ENCODE data around the gene CCNJL.

CCNJL gene

GRCh38 chr5:160317434-160317833 is 5.1 kb upstream of the CCNJL start:
- no peak overlapping the region for H3K4me3 ChIP-seq (replicated peaks; ENCODE audit: low read depth, low read length)
- DNase-seq (ENCODE audit: extremely low read depth, low read depth) = no peak
- no peak for TF ChIP-seq CTCF (IDR thresholded peaks at IDR 0.05; ENCODE audit: low read depth, low read length, missing control alignments)

- H3K4me3 ChIP-seq (replicated peaks; ENCODE audit: low read depth, low read length) = no peak overlapping the region
- no peak for TF ChIP-seq CTCF (IDR thresholded peaks at IDR 0.05; ENCODE audit: low read depth, low read length, missing control alignments)
- peak; percentile 53 for DNase-seq (ENCODE audit: extremely low read depth, low read depth)
These were observed 3.6 kb upstream of the CCNJL start for GRCh38 chr5:160315968-160316367.

- TF ChIP-seq CTCF (IDR thresholded peaks at IDR 0.05; ENCODE audit: low read depth, low read length, missing control alignments) = no peak
- no peak for DNase-seq (ENCODE audit: extremely low read depth, low read depth)
- peak overlapping the region; percentile 45 for H3K4me3 ChIP-seq (replicated peaks; ENCODE audit: low read depth, low read length)
These were observed 780 bp upstream of the CCNJL start for GRCh38 chr5:160312960-160313727.

GRCh38 chr5:160311491-160312133 is 752 bp downstream of the CCNJL start:
- H3K4me3 ChIP-seq (replicated peaks; ENCODE audit: low read depth, low read length) = peak overlapping the region; percentile 45
- TF ChIP-seq CTCF (IDR thresholded peaks at IDR 0.05; ENCODE audit: low read depth, low read length, missing control alignments) = no peak
- no peak for DNase-seq (ENCODE audit: extremely low read depth, low read depth)

GRCh38 chr5:160310552-160311295 is 1.6 kb downstream of the CCNJL start:
- no peak for DNase-seq (ENCODE audit: extremely low read depth, low read depth)
- no peak for TF ChIP-seq CTCF (IDR thresholded peaks at IDR 0.05; ENCODE audit: low read depth, low read length, missing control alignments)
- no peak overlapping the region for H3K4me3 ChIP-seq (replicated peaks; ENCODE audit: low read depth, low read length)

- DNase-seq (ENCODE audit: extremely low read depth, low read depth) = no peak
- TF ChIP-seq CTCF (IDR thresholded peaks at IDR 0.05; ENCODE audit: low read depth, low read length, missing control alignments) = no peak
- H3K4me3 ChIP-seq (replicated peaks; ENCODE audit: low read depth, low read length) = no peak overlapping the region
These were observed 2.2 kb downstream of the CCNJL start for GRCh38 chr5:160310140-160310539.

All from HFF-Myc (cell line).